ENCODE measurements around the gene LLPH.

LLPH gene

DNA sequence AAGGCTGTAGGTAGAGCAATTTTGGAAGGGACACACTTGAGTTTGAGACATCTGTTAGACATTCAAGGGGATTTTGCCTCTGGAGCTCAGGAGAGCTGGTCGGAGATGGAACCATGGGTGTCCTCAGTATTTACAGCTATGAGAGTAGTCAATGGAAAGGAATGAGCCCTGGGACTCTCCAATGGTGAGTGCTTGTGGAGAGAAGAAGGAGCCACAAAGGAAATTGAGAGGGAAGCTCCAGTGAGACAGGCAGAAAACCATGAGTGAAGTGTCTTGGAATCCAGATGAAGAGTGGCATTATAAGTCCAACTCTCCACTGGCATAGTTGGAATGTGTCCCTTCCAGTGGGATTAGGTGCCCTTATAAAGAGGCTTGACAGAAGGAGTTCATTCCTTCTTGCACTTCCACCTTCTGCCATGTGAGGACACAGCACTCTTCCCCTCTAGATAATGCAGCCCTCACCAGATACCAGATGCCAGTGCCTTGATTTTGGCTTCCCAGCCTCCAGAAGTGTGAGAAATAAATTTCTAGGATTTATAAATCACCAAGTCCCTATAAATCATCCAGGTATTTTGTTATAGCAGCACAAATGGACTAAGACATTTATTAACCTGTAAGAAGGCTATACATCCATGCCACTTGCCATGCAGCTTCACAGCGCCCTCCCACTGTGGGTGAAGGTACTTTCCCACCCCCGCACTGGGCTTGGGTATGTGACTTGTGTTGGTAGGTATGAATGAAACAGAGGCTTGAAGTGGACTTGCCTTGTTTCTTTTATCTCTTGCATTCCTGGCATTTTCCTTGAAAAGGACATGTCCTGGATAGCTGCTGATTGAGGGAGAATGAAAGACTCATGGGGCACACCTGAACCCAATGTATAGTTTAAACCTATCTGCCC, 27.3 kb downstream of the LLPH start:
- in situ Hi-C loops (cut with MboI; ENCODE audit: low sequenced_read_pairs): no loop called here

DNA sequence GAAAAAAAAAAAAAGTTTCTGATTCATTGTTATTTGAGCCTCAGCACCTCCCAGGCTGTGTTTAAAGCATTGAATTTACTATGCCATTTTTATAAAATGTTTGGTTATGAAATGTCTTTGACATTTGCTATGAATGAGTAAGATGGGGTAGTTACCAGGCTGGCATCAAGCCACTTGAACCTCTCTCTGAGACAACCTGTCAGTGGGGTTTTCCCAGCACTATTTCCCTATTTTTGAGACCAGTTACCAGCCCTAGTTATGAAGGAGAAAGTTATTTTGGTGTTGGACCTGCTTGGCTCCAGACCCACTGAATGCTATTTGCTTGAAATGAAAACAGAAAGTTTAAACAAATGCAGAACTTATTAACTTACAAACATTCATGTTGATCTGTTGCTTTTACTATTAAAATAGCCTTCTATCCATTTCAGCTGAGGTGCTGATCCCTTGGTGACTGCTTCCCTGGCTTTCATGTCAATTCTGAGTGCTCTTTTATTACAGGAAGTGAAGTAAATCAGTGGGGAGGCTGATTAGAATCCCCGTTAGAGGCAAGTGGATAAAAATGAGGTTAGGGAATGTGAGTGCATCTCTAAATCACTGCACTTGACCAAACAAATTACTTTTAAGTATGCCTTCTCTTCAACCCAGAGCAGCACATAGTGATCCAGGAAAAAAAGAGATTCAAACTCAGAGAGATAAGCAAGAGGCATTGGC, 37.8 kb downstream of the LLPH start:
- in situ Hi-C loops (cut with MboI; ENCODE audit: low sequenced_read_pairs): no loop called here

DNA sequence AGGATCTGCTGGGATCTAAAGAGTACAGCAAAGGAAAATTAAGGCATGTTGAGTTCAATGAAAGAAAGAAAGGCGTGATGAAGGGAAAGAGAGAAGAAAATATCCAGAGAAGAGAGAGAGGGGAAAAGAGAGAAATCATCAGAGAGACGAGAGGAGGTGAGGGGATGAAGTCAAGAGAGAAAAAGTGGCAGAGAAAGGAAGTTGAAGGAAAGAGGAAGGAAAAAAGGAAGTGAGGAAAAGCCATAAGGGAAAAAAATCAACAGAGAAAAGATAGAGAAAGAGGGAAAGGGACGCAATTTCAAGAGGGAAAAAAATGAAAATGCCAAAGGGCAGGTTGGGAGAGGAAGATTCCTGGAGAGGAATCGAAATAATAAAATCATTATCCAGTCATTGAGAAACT, 40.4 kb downstream of the LLPH start:
- in situ Hi-C loops (cut with MboI; ENCODE audit: low sequenced_read_pairs): no loop called here

DNA sequence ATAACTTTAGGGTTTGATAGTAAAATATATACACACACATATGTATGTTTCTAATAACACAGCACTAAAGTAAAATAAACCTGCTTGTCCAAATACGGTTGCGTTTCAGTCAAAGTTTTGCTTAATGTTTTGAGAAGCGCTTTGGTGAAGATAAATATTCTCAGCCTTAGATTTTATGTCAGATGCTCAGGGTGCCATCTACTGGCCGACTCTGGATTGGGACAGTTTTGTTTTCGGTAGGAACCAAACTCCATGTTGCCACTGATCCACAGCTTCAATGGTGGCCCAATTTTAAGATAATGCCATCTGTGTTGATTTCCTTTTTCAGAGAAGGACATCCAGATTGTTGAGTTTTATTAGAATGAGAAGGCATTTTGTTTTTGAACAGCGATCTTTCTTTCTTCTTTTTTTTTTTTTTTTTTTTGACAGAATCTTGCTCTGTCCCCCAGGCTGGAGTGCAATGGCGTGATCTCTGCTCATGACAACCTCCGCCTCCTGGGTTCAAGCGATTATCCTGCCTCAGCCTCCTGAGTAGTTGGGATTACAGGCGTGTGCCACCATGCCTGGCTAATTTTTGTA, 43.1 kb downstream of the LLPH start:
- in situ Hi-C loops (cut with MboI; ENCODE audit: low sequenced_read_pairs): no loop called here

DNA sequence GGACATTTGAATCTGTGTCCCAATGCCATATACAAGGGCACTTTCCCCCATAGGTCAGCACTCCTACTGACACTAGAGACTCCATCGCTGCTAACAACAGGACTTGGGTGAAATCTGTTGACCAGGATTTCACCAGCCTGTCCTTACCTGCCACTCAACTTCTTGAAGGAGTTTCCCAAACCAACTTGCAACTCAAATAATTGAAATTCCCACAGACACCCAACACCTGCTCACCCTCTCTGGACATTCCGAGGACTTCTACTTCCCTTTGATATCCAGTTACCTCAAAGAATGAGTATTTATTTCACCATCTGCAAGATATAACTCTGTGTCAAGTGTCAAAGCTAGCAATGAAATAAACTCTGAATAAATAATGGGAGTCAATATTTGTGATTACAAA, 44.6 kb downstream of the LLPH start:
- in situ Hi-C loops (cut with MboI; ENCODE audit: low sequenced_read_pairs): no loop called here

DNA sequence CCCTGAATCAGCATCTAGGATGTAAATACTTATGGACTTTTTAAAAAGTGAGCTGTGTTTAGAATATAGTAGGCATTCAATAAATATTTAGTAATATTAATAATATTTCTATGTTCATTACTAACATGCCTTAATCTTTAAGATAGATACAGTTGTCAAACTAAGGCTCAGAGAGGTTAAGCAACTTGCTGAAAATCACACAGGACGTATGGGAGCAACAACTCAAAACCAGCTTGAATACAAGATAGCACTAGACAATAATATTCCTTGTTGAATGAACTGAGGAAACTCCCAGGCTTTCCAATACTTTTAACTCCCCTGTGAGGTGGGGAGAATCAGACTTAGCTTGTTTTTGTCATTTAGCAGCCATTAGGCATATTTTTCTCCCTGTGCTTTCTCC, 45.3 kb downstream of the LLPH start:
- in situ Hi-C loops (cut with MboI; ENCODE audit: low sequenced_read_pairs): no loop called here

DNA sequence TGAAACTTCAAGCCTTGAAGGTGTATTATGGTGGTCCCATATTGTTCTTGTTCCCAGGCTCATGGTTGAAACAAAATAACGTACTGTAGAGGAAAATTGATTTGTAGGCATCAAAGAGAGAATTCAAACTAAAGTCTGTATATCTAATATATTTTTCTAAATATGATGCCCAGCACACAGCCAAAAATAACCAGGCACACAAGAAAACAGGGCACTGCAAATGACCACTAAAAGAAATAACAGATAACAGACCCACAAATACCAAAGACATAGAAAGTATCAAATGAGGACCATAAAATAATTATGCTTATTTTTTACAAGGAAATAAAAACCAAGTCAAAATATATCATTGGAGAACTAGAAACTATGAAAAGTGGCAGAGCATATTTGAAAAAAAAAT, 46.8 kb downstream of the LLPH start:
- in situ Hi-C loops (cut with MboI; ENCODE audit: low sequenced_read_pairs): no loop called here

DNA sequence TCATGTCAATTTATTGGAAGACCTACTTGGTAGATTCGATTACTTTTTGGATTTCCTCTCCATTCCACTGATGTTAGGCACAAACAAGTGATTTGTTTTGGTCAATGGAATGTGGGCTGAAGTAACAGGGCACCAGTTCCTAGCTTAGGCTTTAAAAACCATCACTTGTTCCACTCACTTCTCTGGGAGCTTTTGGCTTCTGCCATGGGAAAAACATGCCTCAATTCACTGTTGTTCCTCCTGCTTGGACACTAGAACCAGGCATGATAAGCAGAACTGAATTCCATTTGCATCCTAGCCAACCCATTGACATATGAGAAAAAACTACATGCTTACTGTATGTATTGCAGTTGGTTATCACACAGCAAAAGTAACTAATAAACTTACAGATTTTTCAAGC, 47.8 kb downstream of the LLPH start:
- in situ Hi-C loops (cut with MboI; ENCODE audit: low sequenced_read_pairs): no loop called here

DNA sequence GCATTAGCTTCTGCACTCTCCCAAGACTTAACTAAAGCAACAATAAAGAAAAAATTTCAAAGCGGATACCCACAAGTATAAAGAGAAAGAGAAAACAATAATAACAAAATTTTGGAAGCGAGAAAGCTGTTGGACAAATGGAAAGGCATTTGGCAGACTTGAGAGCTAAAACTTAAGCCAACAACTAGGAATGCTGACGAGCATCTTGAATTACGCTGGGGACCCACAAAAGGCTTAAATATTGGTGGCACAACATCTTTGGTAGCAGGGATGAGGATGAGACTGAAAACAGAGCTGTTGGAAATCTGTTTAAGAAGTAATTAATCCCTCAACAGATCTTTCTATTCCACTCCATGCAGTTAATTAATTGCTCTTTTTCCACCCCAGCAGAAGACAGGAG, 49.8 kb downstream of the LLPH start:
- in situ Hi-C loops (cut with MboI; ENCODE audit: low sequenced_read_pairs): no loop called here

DNA sequence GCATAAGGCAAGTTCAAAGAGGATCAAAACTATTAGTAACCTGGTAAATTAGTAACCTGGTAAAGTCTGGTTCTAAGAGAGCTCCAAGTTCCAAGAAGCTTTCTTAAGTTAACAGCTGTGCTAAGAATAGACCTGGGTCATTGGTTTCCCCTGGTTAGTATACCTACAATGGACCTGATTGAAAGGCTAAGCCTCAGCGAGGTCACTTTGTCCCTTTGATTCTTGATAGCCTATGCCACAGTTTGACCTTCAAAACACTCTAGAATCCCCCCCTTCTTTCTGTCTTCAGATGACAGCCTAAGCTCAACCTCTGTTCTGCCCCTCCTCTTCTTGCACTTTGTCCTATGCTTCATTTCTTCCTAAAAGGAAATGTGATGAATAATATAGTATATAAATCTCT, 53.0 kb downstream of the LLPH start:
- in situ Hi-C loops (cut with MboI; ENCODE audit: low sequenced_read_pairs): no loop called here

DNA sequence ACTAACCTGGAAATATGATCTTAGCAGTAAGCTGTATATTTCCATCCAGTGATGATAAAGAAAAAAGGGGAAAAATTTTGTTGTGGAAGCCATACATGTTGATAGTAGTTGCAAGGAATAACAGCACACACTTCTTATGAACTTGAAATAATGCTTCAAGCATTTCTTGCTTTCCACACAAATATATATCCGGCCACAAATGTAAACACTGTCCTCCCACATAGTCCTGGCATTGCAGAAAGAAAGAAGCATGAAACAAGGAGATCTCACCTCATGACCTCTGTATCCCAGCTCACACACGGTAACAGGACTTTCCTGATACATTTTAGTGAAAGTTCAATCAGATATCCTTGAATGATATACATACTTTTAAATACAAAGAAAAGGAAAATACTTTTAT, 56.0 kb downstream of the LLPH start:
- in situ Hi-C loops (cut with MboI; ENCODE audit: low sequenced_read_pairs): no loop called here

DNA sequence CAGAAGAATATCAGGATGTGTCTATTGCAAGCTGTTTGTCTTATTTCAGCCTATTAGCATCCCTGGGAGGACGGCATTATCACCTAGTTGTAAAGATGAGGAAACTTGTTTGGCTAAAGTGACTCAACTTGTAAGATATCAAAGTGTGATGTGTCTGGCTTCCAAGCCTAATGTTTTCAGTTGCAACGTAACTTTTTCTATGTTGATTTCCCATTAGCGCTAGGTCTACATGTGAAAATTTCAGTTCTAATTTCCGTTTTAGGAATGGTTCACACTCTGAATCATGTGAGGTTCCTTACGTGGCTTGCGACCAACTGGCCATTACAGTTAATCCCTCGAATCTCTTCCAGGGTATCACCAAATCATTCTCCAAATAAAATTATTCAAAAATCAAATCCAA, 58.0 kb downstream of the LLPH start:
- in situ Hi-C loops (cut with MboI; ENCODE audit: low sequenced_read_pairs): no loop called here

DNA sequence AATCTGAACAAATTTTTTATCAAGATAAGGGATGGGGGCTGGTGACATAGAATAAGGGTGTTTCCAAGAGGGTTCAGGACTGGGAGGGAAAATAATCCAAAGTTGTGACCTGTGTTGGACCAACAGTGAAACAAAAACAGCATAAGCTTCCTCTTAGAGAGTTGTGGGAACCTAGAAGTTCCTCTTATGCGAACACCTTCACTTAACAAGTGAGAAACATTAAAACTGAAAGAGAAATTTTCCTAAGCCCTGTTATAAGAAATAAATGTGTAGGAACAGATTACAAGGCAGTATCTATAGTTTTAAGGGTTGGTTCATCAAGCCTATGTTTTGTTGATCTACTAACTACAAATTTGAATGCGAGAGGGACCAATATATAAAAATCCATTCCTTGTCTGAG, 58.4 kb downstream of the LLPH start:
- in situ Hi-C loops (cut with MboI; ENCODE audit: low sequenced_read_pairs): no loop called here

DNA sequence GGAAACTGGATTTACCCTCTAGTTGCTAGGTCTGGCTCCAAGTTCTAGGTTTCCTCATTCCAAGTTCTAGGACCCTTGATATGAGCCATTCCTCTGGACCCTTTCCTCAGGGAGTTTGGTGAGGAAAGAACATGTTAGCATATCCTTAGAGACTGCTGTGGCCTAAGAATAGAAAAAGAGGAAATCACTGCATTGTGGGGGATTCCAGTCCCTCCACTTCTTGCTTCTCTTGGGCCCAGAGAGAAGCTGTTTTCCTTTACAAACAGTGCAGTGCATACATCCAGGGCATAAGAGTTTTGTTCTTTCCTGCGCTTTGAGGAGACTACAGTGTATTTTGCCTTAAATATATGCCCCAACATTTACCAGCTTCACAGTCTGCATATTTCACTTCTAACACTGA, 59.0 kb downstream of the LLPH start:
- in situ Hi-C loops (cut with MboI; ENCODE audit: low sequenced_read_pairs): no loop called here

DNA sequence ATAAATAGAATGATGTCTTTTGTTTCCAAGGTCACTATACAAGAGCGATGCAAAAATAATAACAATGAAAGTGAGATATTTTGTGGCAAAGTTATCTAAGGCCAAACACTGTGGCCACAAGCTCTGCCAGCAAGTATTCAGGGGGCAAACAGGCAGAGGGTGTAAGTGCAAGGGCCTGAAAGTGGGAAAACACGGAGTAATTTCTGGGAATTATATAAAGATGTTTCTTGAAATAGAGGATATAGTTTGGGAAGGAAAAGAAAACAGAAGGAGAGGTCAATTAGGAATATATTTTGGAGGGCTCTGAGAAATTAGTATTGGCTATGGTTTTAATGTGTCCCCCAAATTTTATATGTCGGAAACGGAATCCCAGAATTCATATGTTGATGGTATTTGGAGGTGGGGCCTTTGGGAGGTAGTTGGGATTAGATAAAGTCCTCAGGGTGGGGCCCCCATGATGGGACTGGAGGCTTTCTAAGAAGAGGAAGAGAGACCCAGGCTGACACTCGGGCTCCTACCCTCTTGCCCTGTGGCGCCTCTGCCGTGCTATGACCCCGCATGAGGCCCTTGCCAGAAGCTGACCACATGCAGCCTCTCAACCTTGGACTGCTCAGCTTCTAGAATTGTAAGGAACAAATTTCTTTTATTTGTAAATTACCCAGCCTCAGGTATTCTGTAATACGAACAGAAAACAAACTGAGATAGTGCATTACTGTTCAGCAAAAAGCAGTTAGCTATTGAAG, 60.0 kb downstream of the LLPH start:
- in situ Hi-C loops (cut with MboI; ENCODE audit: low sequenced_read_pairs): no loop called here

DNA sequence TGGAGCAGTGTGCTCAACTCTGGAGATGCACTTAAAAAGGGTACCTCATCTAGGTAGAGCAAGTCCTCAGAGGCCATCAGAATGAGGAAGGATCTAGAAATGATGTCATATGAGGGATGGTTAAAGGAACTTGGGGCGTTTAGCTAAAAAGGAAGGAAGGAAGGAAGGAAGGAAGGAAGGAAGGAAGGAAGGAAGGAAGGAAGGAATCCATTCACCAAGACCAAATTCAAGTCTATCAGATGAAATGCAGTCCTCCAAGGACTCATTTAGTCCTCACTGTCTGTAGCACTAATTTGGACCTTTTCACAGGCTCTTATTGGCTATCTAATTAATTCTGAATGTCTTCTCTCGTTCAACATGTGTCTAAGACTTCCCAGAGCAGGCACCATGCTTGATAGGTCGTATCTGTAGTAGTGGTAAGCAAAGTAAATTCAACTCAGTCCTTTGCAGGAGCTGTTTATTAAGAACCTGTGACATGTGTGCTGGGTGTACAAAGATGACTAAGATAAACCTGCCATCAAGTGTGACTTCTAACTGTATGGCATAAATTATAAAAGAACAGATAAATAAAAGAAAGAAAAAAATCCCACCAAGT, 63.5 kb downstream of the LLPH start:
- in situ Hi-C loops (cut with MboI; ENCODE audit: low sequenced_read_pairs): no loop called here
